ENCODE results near the gene HMGB1.

GRCh38 chr13:30435911-30436451, 29.8 kb downstream of the HMGB1 start:
- no peak for TF ChIP-seq CTCF (IDR thresholded peaks at IDR 0.05)
- no peak for TF ChIP-seq POLR2A (IDR thresholded peaks at IDR 0.05)
- TF ChIP-seq POLR2AphosphoS5 (IDR thresholded peaks at IDR 0.05): no peak
- no peak for TF ChIP-seq EP300 (IDR thresholded peaks at IDR 0.05)

Data from stomach (tissue), 4 donors.